Breast epithelium (tissue), 3 donors: ENCODE results near the gene PDGFC.

Experiments
- POLR2A ChIP-seq: fragments of 450-650 bp; IDR thresholded peaks from one replicate; pipeline ENCODE4 v1.6.1; 2016; ENCODE audit warnings: antibody characterized with exemption, mild to moderate bottlenecking, moderate library complexity
- TF ChIP-seq, protein P1 (sequence below), 3 donors: fragments of 450-650 bp; IDR thresholded peaks; one replicate each; pipeline ENCODE4 v1.5.1; 2016 to 2017; ENCODE audit warnings: antibody characterized with exemption in 3 of 3, mild to moderate bottlenecking in 3 of 3, moderate library complexity in 3 of 3

GRCh38 chr4:156783966-156784365 lies 187.6 kb downstream of the PDGFC start:
- no peak for TF ChIP-seq POLR2A
- TF ChIP-seq, protein P1, sequence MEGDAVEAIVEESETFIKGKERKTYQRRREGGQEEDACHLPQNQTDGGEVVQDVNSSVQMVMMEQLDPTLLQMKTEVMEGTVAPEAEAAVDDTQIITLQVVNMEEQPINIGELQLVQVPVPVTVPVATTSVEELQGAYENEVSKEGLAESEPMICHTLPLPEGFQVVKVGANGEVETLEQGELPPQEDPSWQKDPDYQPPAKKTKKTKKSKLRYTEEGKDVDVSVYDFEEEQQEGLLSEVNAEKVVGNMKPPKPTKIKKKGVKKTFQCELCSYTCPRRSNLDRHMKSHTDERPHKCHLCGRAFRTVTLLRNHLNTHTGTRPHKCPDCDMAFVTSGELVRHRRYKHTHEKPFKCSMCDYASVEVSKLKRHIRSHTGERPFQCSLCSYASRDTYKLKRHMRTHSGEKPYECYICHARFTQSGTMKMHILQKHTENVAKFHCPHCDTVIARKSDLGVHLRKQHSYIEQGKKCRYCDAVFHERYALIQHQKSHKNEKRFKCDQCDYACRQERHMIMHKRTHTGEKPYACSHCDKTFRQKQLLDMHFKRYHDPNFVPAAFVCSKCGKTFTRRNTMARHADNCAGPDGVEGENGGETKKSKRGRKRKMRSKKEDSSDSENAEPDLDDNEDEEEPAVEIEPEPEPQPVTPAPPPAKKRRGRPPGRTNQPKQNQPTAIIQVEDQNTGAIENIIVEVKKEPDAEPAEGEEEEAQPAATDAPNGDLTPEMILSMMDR (IDR thresholded peaks at IDR 0.05): no peak
